GM12874 (cell line): ENCODE results near the gene PRMT1.

ENCODE experiments used
- TF ChIP-seq, protein P1 (sequence below): IDR thresholded peaks from 2 replicates; pipeline ENCODE4 v1.5.1; 2011; ENCODE audit warnings: low read depth, mild to moderate bottlenecking, control low read depth, low read length, moderate library complexity; ENCODE audit not compliant: insufficient read depth

PRMT1 gene

DNA sequence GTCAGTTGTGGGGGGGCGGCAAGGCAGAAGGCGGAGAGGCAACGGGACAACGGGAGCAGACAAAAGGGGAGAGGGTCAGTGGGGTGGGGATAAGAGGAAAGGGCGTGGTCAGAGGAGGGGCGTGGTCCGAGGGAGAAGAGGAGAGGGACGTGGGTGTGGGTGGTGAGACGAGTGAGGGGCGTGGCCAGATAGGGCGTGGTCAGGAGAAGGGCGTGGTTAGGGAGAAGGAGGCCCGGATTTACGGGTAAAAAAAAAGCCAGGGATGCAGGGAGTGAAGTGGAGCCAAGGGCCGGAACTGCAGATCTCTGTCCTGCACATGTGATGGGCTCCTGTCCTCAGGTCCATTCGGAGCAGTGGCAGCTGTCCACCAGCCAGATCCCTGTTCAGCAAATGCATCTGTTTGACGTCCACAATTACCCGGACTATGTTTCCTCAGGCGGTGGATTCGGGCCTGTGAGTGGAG is 35.4 kb downstream of the PRMT1 start:
- TF ChIP-seq, protein P1, sequence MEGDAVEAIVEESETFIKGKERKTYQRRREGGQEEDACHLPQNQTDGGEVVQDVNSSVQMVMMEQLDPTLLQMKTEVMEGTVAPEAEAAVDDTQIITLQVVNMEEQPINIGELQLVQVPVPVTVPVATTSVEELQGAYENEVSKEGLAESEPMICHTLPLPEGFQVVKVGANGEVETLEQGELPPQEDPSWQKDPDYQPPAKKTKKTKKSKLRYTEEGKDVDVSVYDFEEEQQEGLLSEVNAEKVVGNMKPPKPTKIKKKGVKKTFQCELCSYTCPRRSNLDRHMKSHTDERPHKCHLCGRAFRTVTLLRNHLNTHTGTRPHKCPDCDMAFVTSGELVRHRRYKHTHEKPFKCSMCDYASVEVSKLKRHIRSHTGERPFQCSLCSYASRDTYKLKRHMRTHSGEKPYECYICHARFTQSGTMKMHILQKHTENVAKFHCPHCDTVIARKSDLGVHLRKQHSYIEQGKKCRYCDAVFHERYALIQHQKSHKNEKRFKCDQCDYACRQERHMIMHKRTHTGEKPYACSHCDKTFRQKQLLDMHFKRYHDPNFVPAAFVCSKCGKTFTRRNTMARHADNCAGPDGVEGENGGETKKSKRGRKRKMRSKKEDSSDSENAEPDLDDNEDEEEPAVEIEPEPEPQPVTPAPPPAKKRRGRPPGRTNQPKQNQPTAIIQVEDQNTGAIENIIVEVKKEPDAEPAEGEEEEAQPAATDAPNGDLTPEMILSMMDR, result no peak

DNA sequence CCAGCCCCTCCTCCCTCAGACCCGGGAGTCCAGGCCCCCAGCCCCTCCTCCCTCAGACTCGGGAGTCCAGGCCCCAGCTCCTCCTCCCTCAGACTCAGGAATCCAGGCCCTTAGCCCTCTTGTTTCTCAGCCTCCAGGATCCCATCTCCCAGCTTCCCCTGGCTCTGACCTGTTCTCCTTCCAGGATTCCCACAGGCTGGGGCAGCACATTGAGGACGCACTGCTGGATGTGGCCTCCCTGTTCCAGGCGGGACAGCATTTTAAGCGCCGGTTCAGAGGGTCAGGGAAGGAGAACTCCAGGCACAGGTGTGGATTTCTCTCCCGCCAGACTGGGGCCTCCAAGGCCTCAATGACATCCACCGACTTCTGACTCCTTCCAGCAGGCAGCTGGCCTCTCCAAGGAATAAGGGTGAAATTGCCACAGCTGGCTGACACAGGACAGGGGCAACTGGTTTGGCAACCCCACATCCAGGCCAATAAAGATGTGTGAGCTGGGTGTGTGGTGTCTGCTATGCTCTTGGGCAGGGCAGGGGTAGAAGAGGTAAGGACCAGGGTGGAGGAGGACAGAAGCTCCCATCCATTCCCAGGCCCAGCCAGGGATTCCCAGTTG is 36.3 kb downstream of the PRMT1 start:
- TF ChIP-seq, protein P1, result no peak

DNA sequence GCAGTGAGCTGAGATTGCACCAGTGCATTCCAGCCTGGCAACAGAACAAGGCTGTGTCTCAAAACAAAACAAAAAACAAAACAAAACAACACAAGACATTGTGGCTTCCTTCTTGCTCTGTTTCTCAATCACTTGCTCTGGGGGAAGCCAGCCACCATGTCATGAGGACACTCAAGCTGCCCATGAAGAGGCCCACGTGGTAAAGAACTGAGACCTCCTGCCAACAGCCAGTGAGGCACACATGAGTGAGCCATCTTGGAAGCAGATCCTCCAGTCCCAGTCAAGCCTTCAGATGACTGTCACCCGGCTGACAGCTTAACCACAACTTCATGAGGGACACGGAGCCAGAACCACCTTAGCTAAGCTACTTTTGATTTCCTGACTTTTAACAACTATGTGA is 39.1 kb downstream of the PRMT1 start:
- TF ChIP-seq, protein P1, result no peak

GRCh38 chr19:49718511-49718910 is 41.4 kb downstream of the PRMT1 start:
- TF ChIP-seq, protein P1, result no peak

GRCh38 chr19:49718991-49719390 is 41.9 kb downstream of the PRMT1 start:
- TF ChIP-seq, protein P1, result no peak

DNA sequence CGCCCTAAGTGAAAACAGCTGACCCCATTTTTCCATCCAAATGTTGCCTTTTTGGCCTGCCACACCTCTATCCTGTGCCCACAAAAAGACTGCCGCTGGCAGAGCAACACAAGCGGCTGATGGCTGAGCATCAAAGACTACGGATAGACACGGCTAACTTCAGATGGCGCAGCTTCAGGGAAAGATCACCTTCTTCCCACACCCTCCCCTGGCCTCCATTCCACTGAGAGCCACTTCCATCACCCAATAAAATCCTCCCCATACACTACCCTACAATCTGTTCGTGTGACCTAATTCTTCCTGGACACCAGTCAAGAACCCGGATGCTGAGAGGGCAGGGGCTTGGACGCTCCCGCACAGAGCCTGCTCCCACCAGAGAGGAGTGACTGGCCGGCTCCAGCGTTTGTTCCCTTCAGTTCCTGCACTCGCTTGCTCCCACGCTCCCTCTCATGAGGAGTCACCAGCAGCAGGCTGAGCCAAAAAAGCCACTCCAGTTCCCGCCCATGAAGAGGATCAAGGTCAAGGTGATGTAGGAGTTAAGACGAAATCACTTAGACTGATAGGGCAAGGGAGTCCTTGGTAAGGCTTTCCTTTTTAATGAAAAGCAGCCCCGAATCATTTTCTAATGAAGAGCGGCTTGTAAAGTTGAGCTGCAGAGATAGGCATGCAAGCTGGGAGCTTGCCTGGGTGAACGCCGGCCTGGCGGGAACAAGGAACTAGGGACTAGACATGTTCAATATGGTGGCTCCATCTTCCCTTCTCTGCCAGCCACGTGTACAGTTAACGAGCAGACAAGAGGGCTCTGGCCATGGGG is 50.4 kb downstream of the PRMT1 start:
- TF ChIP-seq, protein P1, result no peak

DNA sequence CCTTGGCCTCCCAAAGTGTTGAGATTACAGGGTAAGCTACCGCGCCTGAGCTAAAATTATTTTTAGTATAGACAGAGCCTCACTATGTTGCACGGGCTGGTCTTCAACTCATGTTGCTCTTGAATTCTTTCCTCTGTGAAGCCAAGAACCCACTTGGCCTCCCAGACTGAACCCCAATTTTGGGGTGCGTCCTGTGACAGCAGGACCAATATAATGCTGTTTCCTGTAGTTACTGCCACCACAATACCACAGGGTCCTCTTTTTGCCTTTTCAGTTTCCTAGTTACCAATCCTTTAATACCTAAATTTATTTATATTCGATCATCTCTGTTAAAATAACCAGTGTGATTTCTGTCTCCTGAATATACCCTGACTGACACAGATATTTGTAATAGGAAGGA is 53.1 kb downstream of the PRMT1 start:
- TF ChIP-seq, protein P1, result no peak
